CMK (cell line): ENCODE data around the gene CCDC66.
"Not testable (repeated sequence)": the region's sequence is repeated elsewhere in the genome, so short reads cannot be mapped to it uniquely, and the experiment has no call there.

Experiments used
- DNase-seq: peaks from one replicate; pipeline ENCODE4 v3.0.0-alpha.2; 2010; ENCODE audit warnings: low read depth

Gene CCDC66

GRCh38 chr3:56556908-56557830 lies at the start of gene CCDC66:
CCDC66 (plus strand) TSS chr3:56557175; CDS start chr3:56557243, 68 bp downstream.
- peak; percentile 75 for DNase-seq

- no peak for DNase-seq
These were observed 37.3 kb upstream of the CCDC66 start for GRCh38 chr3:56519641-56520040.

- DNase-seq, result no peak
These were observed 34.6 kb upstream of the CCDC66 start for GRCh38 chr3:56522374-56522773.

GRCh38 chr3:56525291-56525690 lies 31.7 kb upstream of the CCDC66 start:
- no peak for DNase-seq

- DNase-seq, result no peak
These were observed 20.2 kb upstream of the CCDC66 start for GRCh38 chr3:56536735-56537134.

GRCh38 chr3:56547486-56547885 lies 9.5 kb upstream of the CCDC66 start:
- no peak for DNase-seq

- no peak for DNase-seq
These were observed 826 bp downstream of the CCDC66 start for GRCh38 chr3:56557831-56558170.

- no peak for DNase-seq
These were observed 16.5 kb downstream of the CCDC66 start for GRCh38 chr3:56573501-56573900.

- not testable (repeated sequence) for DNase-seq
These were observed 25.0 kb downstream of the CCDC66 start for GRCh38 chr3:56581941-56582340.

- not testable (repeated sequence) for DNase-seq
These were observed 27.3 kb downstream of the CCDC66 start for GRCh38 chr3:56584275-56584674.

GRCh38 chr3:56590814-56591213 lies 33.8 kb downstream of the CCDC66 start:
- DNase-seq, result no peak

- DNase-seq, result no peak
These were observed 34.3 kb downstream of the CCDC66 start for GRCh38 chr3:56591262-56591661.

- DNase-seq, result no peak
These were observed 36.6 kb downstream of the CCDC66 start for GRCh38 chr3:56593455-56594158.

GRCh38 chr3:56595975-56596840 lies 39.2 kb downstream of the CCDC66 start:
- DNase-seq, result no peak

GRCh38 chr3:56608479-56608878 lies 51.5 kb downstream of the CCDC66 start:
- DNase-seq, result not testable (repeated sequence)

GRCh38 chr3:56610669-56611335 lies 53.8 kb downstream of the CCDC66 start:
- no peak for DNase-seq

- no peak for DNase-seq
These were observed 54.4 kb downstream of the CCDC66 start for GRCh38 chr3:56611364-56611763.

GRCh38 chr3:56612146-56612545 lies 55.2 kb downstream of the CCDC66 start:
- DNase-seq, result no peak

GRCh38 chr3:56613016-56613415 lies 56.0 kb downstream of the CCDC66 start:
- DNase-seq, result no peak

GRCh38 chr3:56616478-56617006 lies 59.6 kb downstream of the CCDC66 start:
- no peak for DNase-seq

GRCh38 chr3:56620371-56620770 lies 63.4 kb downstream of the CCDC66 start:
- DNase-seq, result no peak
